Measurements from ENCODE around the gene NRP2.

Gene NRP2

DNA sequence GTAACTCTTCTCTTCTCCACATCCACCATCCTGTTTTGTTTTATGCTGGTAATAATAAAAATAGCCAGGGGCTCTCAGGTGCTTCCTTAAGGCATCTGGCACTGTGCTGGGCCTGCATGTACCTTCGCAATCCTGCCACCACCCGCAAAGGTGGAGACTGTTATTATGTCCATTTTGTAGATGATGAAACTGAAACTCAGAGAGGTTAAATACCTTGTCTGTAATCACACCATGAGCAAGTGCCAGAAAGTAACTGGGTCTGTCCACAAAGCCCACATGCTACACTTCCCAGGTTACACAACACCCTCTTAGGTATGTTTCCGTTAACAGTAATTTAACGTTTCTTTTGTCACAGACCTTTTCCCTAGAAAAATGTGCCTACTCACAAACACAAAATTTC, 27.0 kb downstream of the NRP2 start:
- no peak for DNase-seq (ENCODE audit: low spot score)

DNA sequence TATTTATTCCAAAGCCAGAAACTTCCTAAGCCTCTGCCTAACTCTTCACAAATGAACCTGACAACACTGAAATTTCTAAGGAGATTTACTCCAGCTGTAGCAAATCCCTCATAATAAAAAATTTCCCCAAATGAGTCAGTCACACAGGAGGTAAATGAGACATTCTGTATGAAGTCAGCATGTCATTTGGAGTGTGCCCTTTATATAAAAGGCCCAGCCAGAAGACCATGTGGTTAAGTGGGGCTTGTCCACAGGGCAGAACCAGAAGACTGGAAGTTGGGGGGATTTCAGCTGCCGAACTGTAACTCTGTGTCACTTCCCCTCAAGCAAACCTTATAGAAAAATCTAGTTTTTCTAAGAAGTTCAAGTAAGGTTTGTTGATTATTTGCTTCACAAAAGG, 30.2 kb downstream of the NRP2 start:
- DNase-seq (ENCODE audit: low spot score) = no peak

DNA sequence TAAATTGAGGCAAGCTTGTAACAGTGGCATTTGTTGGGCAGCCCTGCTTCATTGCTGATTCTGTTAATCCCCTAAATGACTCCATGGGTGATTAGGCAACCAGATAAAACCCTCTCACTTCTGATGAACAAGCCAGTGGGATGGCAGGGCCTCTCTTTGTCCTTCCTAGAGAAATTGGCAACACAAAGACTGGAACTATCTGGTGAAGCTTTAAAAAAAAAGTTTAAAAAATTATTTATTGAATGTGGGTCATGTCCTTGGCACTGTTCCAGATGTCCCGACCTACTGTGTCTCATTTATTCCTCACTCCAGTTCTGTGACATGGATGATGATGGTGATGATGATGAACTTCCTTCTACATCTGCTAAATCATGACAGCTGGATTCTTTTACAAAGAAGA, 30.8 kb downstream of the NRP2 start:
- DNase-seq (ENCODE audit: low spot score) = no peak

DNA sequence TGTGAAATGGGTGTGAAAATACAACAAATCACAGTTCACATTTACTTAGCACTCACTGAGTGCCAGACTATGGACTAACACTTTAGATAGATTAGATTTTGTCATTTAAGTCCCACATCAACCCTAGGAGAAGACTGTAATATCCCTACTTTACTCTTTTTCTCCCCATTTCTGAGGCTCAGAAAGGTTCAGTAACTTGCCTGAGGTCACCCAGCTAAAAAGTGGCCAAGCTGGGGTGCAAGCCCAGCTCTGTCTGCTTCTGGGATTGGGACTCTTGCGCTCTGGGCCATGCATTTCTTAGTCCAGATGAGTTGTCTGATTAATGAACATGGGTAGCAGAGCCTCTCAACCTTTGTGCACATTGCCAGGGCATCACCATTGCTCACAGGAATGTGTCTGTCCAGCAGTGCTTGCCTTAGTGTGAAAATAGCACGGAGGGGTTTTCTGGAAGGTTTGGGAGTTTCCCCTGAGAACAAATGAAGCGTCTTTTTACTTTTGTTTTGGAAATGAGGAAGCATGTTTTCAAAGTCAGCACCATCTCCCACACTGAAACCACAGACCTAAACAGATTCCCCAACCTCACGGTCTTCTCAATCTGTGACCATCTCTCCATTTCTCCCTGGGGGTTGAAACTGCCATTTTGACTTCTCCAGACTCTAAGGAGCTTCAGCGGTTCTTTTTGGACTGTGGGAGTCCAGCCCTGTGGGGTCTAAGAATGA, 31.9 kb downstream of the NRP2 start:
- DNase-seq (ENCODE audit: low spot score) = no peak

DNA sequence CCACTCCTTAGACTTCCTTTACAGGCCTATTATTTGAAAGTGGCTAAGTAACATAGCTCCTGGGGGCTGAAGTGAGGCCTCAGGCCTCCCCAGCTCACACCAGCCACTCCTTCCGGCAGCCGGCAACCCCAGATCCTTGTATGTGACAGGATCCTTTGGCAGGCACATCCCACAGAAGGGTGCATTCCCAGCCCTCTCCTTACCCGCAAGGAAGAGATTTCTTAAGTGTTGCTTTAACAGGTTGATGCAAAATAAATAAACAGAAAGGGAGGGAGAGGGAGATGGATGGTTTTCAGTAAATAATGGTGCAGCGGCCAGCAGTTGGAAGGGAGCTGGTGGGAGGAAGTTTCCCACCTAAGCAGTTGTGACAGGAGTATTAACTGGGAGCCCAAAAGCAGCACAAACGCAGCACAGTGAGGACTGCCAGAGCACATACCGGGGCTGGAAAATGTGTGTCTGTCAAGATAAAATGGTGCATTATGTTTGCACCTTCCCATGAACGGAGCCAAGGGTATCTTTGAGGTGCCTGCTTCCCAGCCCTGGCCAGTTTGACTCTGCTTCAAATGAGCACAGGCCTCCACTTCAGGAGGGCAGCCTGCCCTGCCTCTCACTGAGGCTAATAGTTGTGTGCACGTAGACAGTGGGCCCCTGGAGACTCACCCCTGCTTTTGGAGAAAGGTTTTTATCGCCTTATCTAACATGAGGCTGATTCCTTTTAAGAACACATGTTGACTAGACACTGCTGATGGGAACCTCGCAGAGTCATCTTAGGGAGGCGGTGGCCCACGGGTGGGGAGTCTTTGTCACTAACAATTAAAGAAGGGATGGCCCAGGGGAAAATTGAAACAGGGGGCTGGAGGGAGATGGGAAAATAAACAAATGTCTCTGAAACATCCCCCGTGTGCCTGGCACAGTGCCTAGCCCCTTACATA, 32.8 kb downstream of the NRP2 start:
- DNase-seq (ENCODE audit: low spot score) = no peak

DNA sequence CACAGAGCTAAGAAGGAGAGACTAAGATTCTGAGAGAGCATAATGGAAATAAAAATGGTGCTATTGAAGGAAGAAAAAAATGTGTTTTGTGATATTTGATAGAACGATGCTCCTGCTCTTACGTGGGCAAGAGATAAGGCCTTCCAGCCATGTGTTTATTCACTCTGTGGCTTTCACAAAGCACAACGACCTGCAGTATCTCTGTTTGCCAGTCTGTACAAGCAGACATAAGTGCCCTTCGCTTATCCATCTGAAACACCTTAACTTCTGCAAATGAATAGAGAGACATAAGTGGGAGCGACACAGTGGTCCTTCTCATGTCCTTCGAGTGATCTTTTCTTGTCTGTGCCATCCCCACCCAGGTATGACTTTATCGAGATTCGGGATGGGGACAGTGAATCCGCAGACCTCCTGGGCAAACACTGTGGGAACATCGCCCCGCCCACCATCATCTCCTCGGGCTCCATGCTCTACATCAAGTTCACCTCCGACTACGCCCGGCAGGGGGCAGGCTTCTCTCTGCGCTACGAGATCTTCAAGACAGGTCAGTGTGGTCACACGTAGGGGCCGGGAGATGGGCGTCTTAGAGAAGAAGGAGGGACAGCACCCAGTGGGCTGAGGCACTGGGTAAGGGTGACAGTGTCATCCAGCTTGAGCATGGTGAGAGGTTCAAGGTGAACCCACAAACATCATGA, 33.7 kb downstream of the NRP2 start:
- DNase-seq (ENCODE audit: low spot score) = no peak

DNA sequence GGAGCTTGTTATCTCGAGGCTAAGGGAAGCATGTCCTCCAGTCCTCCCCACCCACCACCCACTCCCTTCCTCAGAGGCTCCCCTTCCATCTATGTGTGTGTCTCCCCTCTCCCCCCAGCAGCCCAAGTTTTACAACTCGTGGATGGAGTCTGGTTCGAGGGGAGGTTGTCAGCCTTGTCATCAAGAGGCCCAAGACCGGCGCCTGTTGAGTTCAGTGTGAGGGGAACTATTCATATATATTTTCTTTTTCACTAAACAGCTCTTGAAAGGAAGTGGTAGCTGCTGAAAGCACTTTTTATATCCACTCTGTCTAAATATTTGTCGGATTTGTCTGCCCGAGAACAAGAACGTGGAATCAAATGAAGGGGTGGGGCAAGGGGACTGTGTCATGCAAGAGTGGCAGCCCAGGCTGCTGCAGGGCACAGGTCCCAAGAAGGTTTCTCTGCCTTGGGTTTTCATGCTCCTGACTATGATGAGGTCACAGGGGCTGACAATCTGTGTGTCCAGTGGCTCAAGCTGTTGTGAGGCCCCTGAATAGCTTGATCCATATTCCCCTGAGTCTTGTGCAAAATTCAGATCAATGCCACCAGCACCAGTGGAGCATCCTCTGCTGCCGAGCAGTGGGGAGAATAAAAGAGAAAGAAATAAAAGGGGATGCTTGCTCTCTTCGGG, 35.0 kb downstream of the NRP2 start:
- no peak for DNase-seq (ENCODE audit: low spot score)

DNA sequence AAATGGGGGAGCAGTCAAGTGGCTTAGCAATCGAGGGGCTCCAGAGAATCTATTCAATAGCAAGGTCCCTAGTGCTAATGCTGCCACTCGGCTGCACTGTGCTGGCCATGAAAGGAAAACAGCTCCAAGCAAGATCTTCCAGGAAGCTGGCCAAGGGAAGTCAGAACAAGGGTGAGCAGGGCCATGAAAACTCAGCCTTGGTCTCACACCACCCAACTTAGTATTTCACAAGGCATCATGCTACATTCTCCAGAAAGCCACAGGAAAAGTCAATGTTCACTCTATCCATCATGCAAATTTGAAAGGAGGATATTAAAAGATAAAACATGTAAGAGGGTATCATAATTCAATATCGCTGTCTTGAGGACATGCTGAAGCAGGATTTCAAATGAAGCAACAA, 35.7 kb downstream of the NRP2 start:
- DNase-seq (ENCODE audit: low spot score) = no peak

DNA sequence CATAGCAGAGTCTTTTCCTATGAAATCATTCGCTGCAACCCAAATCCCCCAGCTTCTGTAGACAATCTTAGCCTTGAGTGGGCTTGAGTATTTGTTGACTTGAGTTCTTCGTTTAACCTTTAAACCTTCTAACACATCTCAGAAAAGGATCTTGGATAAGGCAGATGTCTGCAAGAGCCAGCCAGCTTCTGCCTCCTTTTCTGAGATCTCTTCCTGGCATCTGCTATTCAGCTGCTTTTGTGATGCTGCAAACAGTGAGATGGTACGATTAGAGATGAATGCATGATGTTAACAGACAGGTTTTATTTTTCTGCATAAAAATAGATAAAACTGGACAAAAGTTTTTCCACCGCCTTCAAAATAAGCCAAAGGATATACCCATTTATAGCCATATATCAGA, 37.5 kb downstream of the NRP2 start:
- DNase-seq (ENCODE audit: low spot score) = no peak

DNA sequence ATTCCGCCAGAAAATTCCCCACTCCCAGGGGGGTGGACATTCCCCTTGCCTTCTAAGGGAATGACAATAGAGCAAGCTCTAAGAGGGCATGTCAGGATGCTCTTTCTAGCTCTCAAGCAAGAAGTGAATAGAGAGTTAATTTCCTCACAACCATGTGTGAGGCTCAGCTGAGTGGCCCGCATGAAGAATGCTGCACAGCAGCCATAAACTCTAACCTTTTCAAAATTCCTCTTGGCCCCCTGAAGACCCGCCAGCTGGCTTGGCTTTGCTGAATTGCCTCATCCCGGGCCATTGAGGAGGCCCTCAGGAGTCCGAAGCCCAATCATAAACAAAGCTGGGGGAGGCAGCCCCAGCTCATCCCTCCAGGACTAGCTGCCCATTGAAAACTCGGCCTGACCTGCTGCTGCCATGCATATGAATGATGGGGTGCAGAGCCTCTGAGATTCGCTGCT, 38.2 kb downstream of the NRP2 start:
- DNase-seq (ENCODE audit: low spot score) = no peak

DNA sequence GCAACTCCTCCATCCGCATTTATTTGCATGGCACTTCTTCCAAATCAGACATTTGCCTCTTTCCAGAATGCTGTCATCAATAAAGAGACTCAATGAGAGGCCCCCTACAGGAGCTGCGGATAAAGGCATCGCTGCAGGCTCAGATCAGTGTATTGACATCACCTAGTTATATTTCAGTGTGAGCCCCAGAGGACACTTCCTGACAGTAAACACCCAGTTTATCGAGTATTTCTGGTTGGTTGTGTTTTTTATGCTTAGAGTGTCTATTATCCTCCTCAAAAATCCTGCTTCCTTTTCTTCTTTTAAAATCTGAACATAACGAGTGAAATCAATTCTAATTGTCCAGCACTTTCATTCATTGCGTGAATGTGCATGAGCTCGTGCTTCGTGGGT, 38.8 kb downstream of the NRP2 start:
- DNase-seq (ENCODE audit: low spot score) = no peak

DNA sequence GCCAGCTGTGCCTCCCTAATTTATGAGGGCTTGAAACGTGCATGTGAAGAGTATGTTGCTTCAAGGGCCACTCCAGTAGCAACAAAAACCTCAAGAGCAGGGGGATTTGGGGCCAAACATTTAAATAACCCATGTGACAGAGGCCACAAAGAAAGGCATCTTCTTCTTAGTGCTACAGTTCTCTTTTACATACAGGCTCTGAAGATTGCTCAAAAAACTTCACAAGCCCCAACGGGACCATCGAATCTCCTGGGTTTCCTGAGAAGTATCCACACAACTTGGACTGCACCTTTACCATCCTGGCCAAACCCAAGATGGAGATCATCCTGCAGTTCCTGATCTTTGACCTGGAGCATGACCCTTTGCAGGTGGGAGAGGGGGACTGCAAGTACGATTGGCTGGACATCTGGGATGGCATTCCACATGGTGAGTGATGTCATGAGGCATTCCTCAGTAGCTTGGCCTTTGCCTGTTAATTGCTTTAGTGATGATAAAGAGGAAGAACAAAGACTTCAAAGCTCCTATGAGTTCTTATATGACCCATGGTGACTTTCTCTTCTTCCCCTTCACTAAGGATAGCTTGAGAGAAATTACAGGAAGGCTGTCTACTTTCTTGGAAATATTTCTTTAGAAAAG, 40.1 kb downstream of the NRP2 start:
- no peak for DNase-seq (ENCODE audit: low spot score)

DNA sequence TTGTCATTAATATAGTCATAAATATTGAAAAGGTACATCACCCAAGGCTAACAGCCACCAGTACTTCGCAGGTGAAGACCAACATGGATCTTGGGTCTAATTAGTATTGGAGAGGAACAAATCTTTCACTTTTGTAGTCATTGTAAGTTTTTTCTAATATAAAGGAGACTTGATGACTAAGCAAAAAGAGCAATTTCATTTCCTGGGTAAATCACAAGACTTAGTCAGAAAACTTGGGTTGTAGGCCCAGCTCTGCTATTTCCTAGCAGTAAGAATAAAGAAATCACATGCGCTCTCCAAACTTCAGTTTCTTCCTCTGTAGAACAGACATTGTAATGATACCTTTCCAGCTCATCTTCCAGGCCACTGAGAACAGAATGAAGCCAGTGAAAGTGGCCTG, 40.9 kb downstream of the NRP2 start:
- no peak for DNase-seq (ENCODE audit: low spot score)

DNA sequence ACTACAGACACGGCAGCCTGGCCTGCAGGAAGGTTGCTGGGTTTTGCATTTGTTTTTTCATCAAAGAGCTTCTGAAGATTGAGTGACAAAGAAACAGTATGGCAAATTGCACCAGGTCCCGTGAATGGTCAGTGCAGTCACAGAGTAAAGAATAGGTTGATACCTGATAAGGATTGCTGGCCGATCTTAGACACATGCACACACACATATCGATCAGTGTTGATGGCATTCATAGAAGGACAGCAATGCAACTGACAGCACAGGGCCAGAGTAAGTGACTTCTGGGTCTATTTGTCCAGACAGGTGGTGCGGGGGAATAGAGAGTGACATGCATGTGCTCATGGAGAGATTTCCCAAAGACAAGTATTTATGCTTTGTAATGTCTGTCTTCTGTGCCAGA, 42.8 kb downstream of the NRP2 start:
- no peak for DNase-seq (ENCODE audit: low spot score)

DNA sequence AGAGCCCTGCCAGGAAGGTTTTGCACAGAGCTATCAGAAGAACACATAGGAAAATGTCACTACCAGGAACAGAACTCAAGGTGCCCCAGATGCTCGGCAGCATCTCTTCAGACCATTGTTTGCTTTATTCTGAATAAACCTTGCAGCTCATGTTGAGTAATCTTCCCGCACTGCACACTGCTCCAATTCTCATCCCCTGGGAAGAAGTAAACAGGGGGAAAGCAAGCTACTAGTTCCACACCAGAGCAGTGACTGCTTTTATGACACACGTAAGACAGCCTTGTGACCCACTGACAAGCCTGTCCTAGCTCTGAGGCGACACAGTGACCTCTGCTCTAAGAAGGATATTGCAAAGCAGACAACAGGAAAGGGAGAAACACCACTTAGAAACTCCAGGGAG, 44.2 kb downstream of the NRP2 start:
- no peak for DNase-seq (ENCODE audit: low spot score)

DNA sequence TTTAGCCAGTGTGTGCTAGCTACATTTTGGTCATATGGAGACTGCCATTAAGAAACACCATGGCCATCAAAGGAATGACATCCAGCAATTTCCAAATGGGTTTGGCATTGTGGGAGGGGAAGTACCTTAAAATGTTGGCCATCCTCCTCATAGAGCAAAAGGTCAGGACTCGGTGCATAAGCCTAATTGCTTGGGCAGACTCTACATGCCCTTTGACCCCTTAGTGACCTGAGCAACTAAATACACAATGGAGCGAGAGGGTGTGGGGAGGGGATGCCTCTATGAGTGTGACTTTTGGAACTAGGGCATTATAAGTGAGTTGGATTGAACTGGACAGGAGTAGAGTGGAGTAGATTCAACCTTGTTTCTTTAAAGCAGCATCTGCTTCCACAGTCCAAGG, 44.9 kb downstream of the NRP2 start:
- DNase-seq (ENCODE audit: low spot score) = no peak

DNA sequence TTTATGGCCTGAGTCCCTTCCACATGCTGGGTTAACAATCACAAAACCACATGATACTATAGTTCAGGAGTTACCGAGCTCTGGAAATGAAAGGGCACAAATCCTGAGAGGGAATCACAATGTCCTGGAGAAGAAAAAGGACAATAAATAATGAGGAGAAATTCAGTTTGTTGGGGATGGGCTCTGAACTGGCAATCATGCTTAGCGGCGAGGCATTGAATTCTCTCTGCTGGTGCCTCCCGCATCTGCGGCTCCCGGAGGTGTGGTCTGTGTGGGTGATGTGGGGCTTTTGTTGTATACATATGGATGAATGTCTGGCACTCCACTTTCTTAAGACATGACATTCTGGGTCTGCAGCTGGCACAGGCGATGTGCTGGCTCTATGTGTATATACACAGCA, 46.1 kb downstream of the NRP2 start:
- no peak for DNase-seq (ENCODE audit: low spot score)

DNA sequence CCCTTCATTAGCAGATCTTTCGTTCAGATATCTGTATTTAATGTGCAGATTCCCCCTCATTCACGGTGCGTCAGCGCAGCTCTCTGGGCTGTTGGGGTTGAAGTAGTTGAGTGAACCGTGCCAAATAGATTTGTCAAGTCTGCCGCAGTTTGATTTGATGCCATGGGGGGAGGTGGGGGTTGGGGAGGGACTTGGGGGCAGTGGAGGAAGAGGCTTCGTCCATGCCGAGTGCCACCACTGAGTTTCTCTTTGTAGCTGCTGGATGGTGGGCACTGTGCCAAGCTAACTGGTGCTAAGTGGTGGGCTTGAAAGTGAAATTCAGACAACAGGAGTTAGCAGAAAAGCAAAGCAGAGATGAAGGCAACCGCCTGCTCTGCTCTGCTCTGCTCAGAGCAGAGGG, 47.9 kb downstream of the NRP2 start:
- DNase-seq (ENCODE audit: low spot score) = no peak

DNA sequence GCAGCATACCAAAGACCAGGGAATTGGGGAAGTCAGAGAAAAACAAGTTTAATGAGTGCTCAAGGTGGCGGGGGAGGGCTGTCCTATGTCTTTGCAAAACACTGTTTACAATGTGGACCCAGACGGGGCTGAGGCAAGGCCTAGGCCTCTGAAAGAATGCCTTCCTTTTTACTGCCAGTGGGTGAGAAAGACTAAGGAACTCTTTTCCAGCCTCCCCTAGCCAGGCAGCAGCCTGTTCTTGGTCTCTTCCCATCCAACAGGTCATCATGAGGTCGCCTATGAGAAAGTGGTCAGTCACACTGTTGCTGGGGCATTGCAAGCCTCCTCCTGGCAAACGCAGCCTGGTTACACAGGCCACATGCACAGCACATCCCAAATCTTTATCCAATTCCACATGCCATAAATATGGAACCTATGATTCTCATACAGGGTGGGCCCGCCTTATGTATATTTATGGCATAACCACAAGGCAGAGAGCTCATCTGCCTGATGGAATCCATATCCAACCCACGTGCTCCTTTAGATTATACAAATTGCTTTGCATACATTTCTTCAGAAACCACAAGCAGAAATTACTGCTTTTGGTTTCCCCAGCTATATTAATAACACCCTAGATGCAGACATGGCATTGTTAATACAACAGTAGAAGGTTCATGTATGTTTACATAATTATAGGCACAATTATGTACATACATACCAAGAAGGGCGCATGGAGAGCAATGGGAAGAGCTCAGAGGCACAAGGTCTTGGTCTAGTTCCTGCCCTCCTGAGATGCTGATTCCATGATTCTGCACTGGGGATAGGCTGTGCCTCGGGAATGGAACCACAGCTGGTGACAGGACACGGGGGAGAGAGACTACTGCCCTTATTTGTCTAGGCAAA, 48.6 kb downstream of the NRP2 start:
- DNase-seq (ENCODE audit: low spot score) = no peak

DNA sequence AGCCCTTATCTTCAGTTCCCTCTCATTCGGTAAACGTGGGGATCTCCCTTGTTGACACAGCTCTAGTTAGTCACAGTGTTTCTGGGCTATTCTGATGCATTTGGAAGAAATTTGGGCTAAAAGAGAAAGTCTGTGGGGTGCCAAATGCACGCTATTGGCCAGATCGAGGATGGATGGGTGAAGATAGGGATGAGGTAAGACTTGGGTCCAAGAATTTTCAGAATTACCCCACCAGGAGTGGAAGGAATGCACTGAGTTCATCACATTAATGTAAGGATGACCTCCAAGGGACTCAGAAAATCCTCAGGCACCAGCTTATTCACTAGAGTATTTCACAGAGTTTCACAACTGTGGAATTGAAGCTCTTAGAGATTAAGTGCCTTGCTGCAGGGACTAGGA, 49.3 kb downstream of the NRP2 start:
- peak; percentile 76 for DNase-seq (ENCODE audit: low spot score)

DNA sequence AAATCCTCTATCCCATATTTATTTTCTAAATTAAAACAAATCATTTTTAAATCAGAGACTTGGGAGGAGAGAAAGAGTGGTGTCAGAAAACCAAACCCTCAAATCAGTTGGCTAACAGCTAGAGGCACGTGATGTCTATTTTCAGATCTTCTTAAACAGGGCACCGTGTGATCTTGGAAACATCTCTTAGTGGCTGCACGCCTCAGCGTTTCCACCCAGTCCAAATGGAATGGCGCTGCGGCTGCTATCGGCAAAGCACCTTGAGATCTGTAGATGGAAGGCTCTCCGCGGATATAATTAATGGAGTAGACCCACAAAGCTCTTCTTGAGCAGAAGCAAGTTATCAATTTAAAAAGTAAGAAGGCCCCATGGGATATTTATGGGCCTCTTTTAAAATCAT, 50.0 kb downstream of the NRP2 start:
- DNase-seq (ENCODE audit: low spot score) = no peak

All from AG08395 (cell line).